Measurements from ENCODE around the gene MGA. TPM values are rescaled to one million over a fixed set of nuclear protein-coding genes. Genes with fewer than 3 reads are reported as not detected.

MGA gene
- total RNA-seq, 1 experiment from 2014 or later = 21.5 TPM

- peak in 1 of 2 experiments; percentile 7 for DNase-seq (ENCODE audit: low read depth in 1 of 2, low spot score in 2 of 2)
Observed at GRCh38 chr15:41666353-41666920, 6.2 kb downstream of the MGA start.

GRCh38 chr15:41669701-41670100, 9.5 kb downstream of the MGA start:
- Histone ChIP-seq H3K27me3 (replicated peaks) (no peaks in the 10 kb centered on the region), H3K27ac (no peak overlapping the region), H3K9me3 (replicated peaks) (no peaks in the 10 kb centered on the region), H3K4me1 (replicated peaks) (peaks cover 23% of the 10 kb centered on the region), H3K4me3 (no peak overlapping the region), H3K36me3 (peaks cover 5% of the 10 kb centered on the region; the same call in 1 of the 2 replicates)
- DNase-seq (ENCODE audit: low read depth in 1 of 2, low spot score in 2 of 2) = no peak

More at GRCh38 chr15:41666353-41666920, 6.2 kb downstream of the MGA start:
- Histone ChIP-seq H3K9me3 (replicated peaks) (no peaks in the 10 kb centered on the region), H3K4me1 (replicated peaks) (peaks cover 23% of the 10 kb centered on the region), H3K4me3 (no peak overlapping the region), H3K27me3 (replicated peaks) (no peaks in the 10 kb centered on the region), H3K36me3 (peaks cover 5% of the 10 kb centered on the region; the same call in 1 of the 2 replicates), H3K27ac (no peak overlapping the region)

- peaks cover 5% of the 10 kb centered on the region; the same call in 1 of the 2 replicates for H3K36me3 ChIP-seq
- peaks cover 13% of the 10 kb centered on the region for H3K4me1 ChIP-seq (replicated peaks)
- H3K4me3 ChIP-seq = no peak overlapping the region
- no peak for DNase-seq (ENCODE audit: low read depth in 1 of 2, low spot score in 2 of 2)
- no peaks in the 10 kb centered on the region for H3K9me3 ChIP-seq (replicated peaks)
- no peak overlapping the region for H3K27ac ChIP-seq
- H3K27me3 ChIP-seq (replicated peaks) = no peaks in the 10 kb centered on the region
Observed at GRCh38 chr15:41671656-41672648, 11.7 kb downstream of the MGA start.

GRCh38 chr15:41675337-41675736, 15.1 kb downstream of the MGA start:
- Histone ChIP-seq H3K4me1 (replicated peaks) (peaks cover 13% of the 10 kb centered on the region), H3K27me3 (replicated peaks) (no peaks in the 10 kb centered on the region), H3K27ac (no peak overlapping the region), H3K36me3 (no peaks in the 10 kb centered on the region), H3K4me3 (no peak overlapping the region), H3K9me3 (replicated peaks) (no peaks in the 10 kb centered on the region)
- DNase-seq (ENCODE audit: low read depth in 1 of 2, low spot score in 2 of 2) = no peak

- Histone ChIP-seq H3K27ac (no peak overlapping the region), H3K4me1 (replicated peaks) (no peaks in the 10 kb centered on the region), H3K4me3 (no peak overlapping the region), H3K9me3 (replicated peaks) (no peaks in the 10 kb centered on the region), H3K36me3 (no peaks in the 10 kb centered on the region), H3K27me3 (replicated peaks) (no peaks in the 10 kb centered on the region)
- DNase-seq (ENCODE audit: low read depth in 1 of 2, low spot score in 2 of 2) = no peak
Observed at GRCh38 chr15:41678742-41679141, 18.5 kb downstream of the MGA start.

GRCh38 chr15:41683955-41684354, 23.8 kb downstream of the MGA start:
- H3K4me3 ChIP-seq = no peak overlapping the region
- no peak overlapping the region for H3K27ac ChIP-seq
- no peak for DNase-seq (ENCODE audit: low read depth in 1 of 2, low spot score in 2 of 2)

GRCh38 chr15:41688671-41689070, 28.5 kb downstream of the MGA start:
- H3K9me3 ChIP-seq (replicated peaks) = no peaks in the 10 kb centered on the region

More at GRCh38 chr15:41683955-41684354, 23.8 kb downstream of the MGA start:
- Histone ChIP-seq H3K9me3 (replicated peaks) (no peaks in the 10 kb centered on the region), H3K36me3 (no peaks in the 10 kb centered on the region), H3K27me3 (replicated peaks) (no peaks in the 10 kb centered on the region), H3K4me1 (replicated peaks) (no peaks in the 10 kb centered on the region; the same call in 1 of the 2 replicates)

GRCh38 chr15:41689083-41689482, 28.9 kb downstream of the MGA start:
- no peak overlapping the region for H3K4me3 ChIP-seq
- H3K27ac ChIP-seq = no peak overlapping the region
- no peak for DNase-seq (ENCODE audit: low read depth in 1 of 2, low spot score in 2 of 2)
- no peaks in the 10 kb centered on the region for H3K9me3 ChIP-seq (replicated peaks)
- H3K27me3 ChIP-seq (replicated peaks) = no peaks in the 10 kb centered on the region
- peaks cover 6% of the 10 kb centered on the region; the same call in 1 of the 2 replicates for H3K4me1 ChIP-seq (replicated peaks)
- H3K36me3 ChIP-seq = no peaks in the 10 kb centered on the region

More at GRCh38 chr15:41688671-41689070, 28.5 kb downstream of the MGA start:
- peaks cover 6% of the 10 kb centered on the region; the same call in 1 of the 2 replicates for H3K4me1 ChIP-seq (replicated peaks)
- H3K27ac ChIP-seq = no peak overlapping the region
- H3K36me3 ChIP-seq = no peaks in the 10 kb centered on the region
- no peak overlapping the region for H3K4me3 ChIP-seq
- H3K27me3 ChIP-seq (replicated peaks) = no peaks in the 10 kb centered on the region
- DNase-seq (ENCODE audit: low read depth in 1 of 2, low spot score in 2 of 2) = no peak

- Histone ChIP-seq H3K27ac (no peak overlapping the region), H3K9me3 (replicated peaks) (no peaks in the 10 kb centered on the region), H3K36me3 (no peaks in the 10 kb centered on the region), H3K4me3 (no peak overlapping the region), H3K4me1 (replicated peaks) (peaks cover 6% of the 10 kb centered on the region; the same call in 1 of the 2 replicates), H3K27me3 (replicated peaks) (no peaks in the 10 kb centered on the region)
- no peak for DNase-seq (ENCODE audit: low read depth in 1 of 2, low spot score in 2 of 2)
Observed at GRCh38 chr15:41689834-41690233, 29.6 kb downstream of the MGA start.

- no peak for DNase-seq (ENCODE audit: low read depth in 1 of 2, low spot score in 2 of 2)
- Histone ChIP-seq H3K36me3 (no peaks in the 10 kb centered on the region), H3K27ac (no peak overlapping the region), H3K4me1 (replicated peaks) (peaks cover 6% of the 10 kb centered on the region; the same call in 1 of the 2 replicates), H3K4me3 (no peak overlapping the region), H3K27me3 (replicated peaks) (no peaks in the 10 kb centered on the region), H3K9me3 (replicated peaks) (no peaks in the 10 kb centered on the region)
Observed at GRCh38 chr15:41690636-41691035, 30.4 kb downstream of the MGA start.

- DNase-seq (ENCODE audit: low read depth in 1 of 2, low spot score in 2 of 2) = no peak
- no peak overlapping the region for H3K27ac ChIP-seq
- no peaks in the 10 kb centered on the region for H3K36me3 ChIP-seq
- no peaks in the 10 kb centered on the region for H3K27me3 ChIP-seq (replicated peaks)
- H3K4me3 ChIP-seq = no peak overlapping the region
- H3K4me1 ChIP-seq (replicated peaks) = peaks cover 6% of the 10 kb centered on the region; the same call in 1 of the 2 replicates
- no peaks in the 10 kb centered on the region for H3K9me3 ChIP-seq (replicated peaks)
Observed at GRCh38 chr15:41691471-41691870, 31.3 kb downstream of the MGA start.

GRCh38 chr15:41692049-41692448, 31.8 kb downstream of the MGA start:
- Histone ChIP-seq H3K27me3 (replicated peaks) (no peaks in the 10 kb centered on the region), H3K4me3 (no peak overlapping the region), H3K4me1 (replicated peaks) (peaks cover 6% of the 10 kb centered on the region; the same call in 1 of the 2 replicates), H3K9me3 (replicated peaks) (no peaks in the 10 kb centered on the region), H3K36me3 (no peaks in the 10 kb centered on the region), H3K27ac (no peak overlapping the region)
- DNase-seq (ENCODE audit: low read depth in 1 of 2, low spot score in 2 of 2) = no peak

GRCh38 chr15:41693757-41694156, 33.6 kb downstream of the MGA start:
- Histone ChIP-seq H3K4me3 (no peak overlapping the region), H3K4me1 (replicated peaks) (peaks cover 7% of the 10 kb centered on the region), H3K27me3 (replicated peaks) (no peaks in the 10 kb centered on the region), H3K9me3 (replicated peaks) (no peaks in the 10 kb centered on the region), H3K36me3 (no peaks in the 10 kb centered on the region), H3K27ac (no peak overlapping the region)
- DNase-seq (ENCODE audit: low read depth in 1 of 2, low spot score in 2 of 2) = no peak

All from SJSA1 (cell line).